Measurements from ENCODE around the gene TMED7. TPM values are rescaled to one million over a fixed set of nuclear protein-coding genes. Genes with fewer than 3 reads are reported as not detected.

Gene TMED7
- total and polyA plus RNA-seq, 4 donors = 43.4 to 140 (median 65.8) TPM

DNA sequence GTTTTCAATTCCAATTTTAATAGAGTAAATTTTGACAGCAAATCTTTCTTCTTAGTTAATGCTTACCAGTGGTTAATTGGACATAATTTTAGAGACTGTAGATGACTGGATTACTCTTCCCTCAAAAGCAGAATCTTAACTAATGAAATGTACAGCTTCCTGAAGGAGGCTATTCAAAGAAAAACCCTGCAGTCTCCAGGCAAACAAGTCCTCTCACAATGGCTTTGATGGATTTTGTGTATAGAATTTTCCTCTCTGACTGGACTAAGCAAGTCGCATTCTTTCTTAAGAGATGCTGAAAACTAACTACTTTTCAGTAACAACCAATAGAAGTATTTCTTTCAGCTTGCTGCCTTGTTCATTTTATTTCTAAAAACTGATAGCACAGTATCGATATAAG, 35.7 kb upstream of the TMED7 start:
- H3K27me3 ChIP-seq (ENCODE audit: control insufficient read depth in 4 of 4, insufficient read depth in 4 of 4, low read length in 3 of 4) = no peaks in the 10 kb centered on the region
- WGBS = 91% methylated on average over 2 of the region's 2 CpGs
- no peaks in the 10 kb centered on the region for H3K4me1 ChIP-seq (ENCODE audit: control insufficient read depth in 4 of 4, insufficient read depth in 4 of 4, low read length in 3 of 4)
- no peaks in the 10 kb centered on the region for H3K9me3 ChIP-seq (ENCODE audit: control insufficient read depth in 4 of 4, low read length in 3 of 4)
- H3K27ac ChIP-seq (ENCODE audit: low read depth in 1 of 2, low read length in 2 of 2) = no peak overlapping the region
- DNase-seq (ENCODE audit: low spot score) = no peak
- H3K36me3 ChIP-seq (ENCODE audit: control insufficient read depth in 4 of 4, insufficient read depth in 3 of 4, low read depth in 1 of 4, low read length in 3 of 4) = no peaks in the 10 kb centered on the region
- TF ChIP-seq FOXA2 (IDR thresholded peaks at IDR 0.05) = no peak
- TF ChIP-seq TAF1 (conservative IDR thresholded peaks at IDR 0.05) = no peak
- TF ChIP-seq, protein P1, sequence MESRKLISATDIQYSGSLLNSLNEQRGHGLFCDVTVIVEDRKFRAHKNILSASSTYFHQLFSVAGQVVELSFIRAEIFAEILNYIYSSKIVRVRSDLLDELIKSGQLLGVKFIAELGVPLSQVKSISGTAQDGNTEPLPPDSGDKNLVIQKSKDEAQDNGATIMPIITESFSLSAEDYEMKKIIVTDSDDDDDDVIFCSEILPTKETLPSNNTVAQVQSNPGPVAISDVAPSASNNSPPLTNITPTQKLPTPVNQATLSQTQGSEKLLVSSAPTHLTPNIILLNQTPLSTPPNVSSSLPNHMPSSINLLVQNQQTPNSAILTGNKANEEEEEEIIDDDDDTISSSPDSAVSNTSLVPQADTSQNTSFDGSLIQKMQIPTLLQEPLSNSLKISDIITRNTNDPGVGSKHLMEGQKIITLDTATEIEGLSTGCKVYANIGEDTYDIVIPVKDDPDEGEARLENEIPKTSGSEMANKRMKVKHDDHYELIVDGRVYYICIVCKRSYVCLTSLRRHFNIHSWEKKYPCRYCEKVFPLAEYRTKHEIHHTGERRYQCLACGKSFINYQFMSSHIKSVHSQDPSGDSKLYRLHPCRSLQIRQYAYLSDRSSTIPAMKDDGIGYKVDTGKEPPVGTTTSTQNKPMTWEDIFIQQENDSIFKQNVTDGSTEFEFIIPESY (IDR thresholded peaks at IDR 0.05) = no peak
- TF ChIP-seq, protein P2, sequence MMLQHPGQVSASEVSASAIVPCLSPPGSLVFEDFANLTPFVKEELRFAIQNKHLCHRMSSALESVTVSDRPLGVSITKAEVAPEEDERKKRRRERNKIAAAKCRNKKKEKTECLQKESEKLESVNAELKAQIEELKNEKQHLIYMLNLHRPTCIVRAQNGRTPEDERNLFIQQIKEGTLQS (IDR thresholded peaks at IDR 0.05) = no peak
- TF ChIP-seq GABPA (IDR thresholded peaks at IDR 0.05 in 1 of 2, conservative IDR thresholded peaks at IDR 0.05 in 1 of 2) = no peak
- TF ChIP-seq, protein P3, sequence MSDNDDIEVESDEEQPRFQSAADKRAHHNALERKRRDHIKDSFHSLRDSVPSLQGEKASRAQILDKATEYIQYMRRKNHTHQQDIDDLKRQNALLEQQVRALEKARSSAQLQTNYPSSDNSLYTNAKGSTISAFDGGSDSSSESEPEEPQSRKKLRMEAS (IDR thresholded peaks at IDR 0.05) = no peak
- no peak for TF ChIP-seq HNF4A (conservative IDR thresholded peaks at IDR 0.05)
- TF ChIP-seq EGR1 (IDR thresholded peaks at IDR 0.05; ENCODE audit: low read depth in 2 of 2) = no peak
- no peak for TF ChIP-seq YY1 (IDR thresholded peaks at IDR 0.05)
- TF ChIP-seq NR2F2 (IDR thresholded peaks at IDR 0.05) = no peak
- TF ChIP-seq RAD21 (IDR thresholded peaks at IDR 0.05) = no peak
- TF ChIP-seq, protein P4, sequence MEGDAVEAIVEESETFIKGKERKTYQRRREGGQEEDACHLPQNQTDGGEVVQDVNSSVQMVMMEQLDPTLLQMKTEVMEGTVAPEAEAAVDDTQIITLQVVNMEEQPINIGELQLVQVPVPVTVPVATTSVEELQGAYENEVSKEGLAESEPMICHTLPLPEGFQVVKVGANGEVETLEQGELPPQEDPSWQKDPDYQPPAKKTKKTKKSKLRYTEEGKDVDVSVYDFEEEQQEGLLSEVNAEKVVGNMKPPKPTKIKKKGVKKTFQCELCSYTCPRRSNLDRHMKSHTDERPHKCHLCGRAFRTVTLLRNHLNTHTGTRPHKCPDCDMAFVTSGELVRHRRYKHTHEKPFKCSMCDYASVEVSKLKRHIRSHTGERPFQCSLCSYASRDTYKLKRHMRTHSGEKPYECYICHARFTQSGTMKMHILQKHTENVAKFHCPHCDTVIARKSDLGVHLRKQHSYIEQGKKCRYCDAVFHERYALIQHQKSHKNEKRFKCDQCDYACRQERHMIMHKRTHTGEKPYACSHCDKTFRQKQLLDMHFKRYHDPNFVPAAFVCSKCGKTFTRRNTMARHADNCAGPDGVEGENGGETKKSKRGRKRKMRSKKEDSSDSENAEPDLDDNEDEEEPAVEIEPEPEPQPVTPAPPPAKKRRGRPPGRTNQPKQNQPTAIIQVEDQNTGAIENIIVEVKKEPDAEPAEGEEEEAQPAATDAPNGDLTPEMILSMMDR (IDR thresholded peaks at IDR 0.05; ENCODE audit: low read depth, low read length, missing input control) = no peak
- TF ChIP-seq SP1 (IDR thresholded peaks at IDR 0.05) = no peak
- no peak for TF ChIP-seq FOXA1 (IDR thresholded peaks at IDR 0.05)
- H3K4me3 ChIP-seq (ENCODE audit: low read depth in 1 of 3, low read length in 3 of 3) = no peak overlapping the region
- no peak overlapping the region for H3K9ac ChIP-seq (ENCODE audit: low read depth in 1 of 2, low read length in 2 of 2)

DNA sequence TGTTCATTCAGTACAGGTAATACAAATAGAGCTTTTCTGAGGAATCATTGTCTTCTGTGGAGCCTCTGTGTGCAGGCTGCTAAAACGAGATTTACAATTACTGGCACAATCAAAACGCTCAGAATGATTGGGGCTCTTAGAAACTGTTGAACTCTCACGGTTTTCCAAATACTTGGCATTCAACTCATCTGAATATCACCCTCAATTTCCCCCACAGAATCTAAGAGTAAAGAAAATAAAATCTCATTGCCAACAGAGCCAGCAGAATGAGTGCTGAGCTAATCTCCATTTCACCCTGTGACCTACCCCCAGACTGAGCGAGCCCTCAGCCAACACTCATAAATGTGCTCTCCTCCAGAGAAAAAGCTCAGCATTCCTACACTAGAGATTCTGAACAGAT, 35.3 kb upstream of the TMED7 start:
- no peaks in the 10 kb centered on the region for H3K9me3 ChIP-seq (ENCODE audit: control insufficient read depth in 4 of 4, low read length in 3 of 4)
- 74% methylated on average over 4 of the region's 4 CpGs for WGBS
- TF ChIP-seq, protein P1 (IDR thresholded peaks at IDR 0.05) = no peak
- TF ChIP-seq, protein P2 (IDR thresholded peaks at IDR 0.05) = no peak
- TF ChIP-seq YY1 (IDR thresholded peaks at IDR 0.05) = no peak
- TF ChIP-seq SP1 (IDR thresholded peaks at IDR 0.05) = no peak
- TF ChIP-seq, protein P4 (IDR thresholded peaks at IDR 0.05; ENCODE audit: low read depth, low read length, missing input control) = no peak
- TF ChIP-seq EGR1 (IDR thresholded peaks at IDR 0.05; ENCODE audit: low read depth in 2 of 2) = no peak
- TF ChIP-seq FOXA1 (IDR thresholded peaks at IDR 0.05) = no peak
- TF ChIP-seq HNF4A (conservative IDR thresholded peaks at IDR 0.05) = no peak
- no peak for TF ChIP-seq JUND (IDR thresholded peaks at IDR 0.05)
- no peak for TF ChIP-seq HNF4G (IDR thresholded peaks at IDR 0.05)
- DNase-seq (ENCODE audit: low spot score) = no peak
- no peak overlapping the region for H3K9ac ChIP-seq (ENCODE audit: low read depth in 1 of 2, low read length in 2 of 2)
- no peak overlapping the region for H3K4me3 ChIP-seq (ENCODE audit: low read depth in 1 of 3, low read length in 3 of 3)
- H3K4me1 ChIP-seq (ENCODE audit: control insufficient read depth in 4 of 4, insufficient read depth in 4 of 4, low read length in 3 of 4) = no peaks in the 10 kb centered on the region
- no peaks in the 10 kb centered on the region for H3K27me3 ChIP-seq (ENCODE audit: control insufficient read depth in 4 of 4, insufficient read depth in 4 of 4, low read length in 3 of 4)
- H3K36me3 ChIP-seq (ENCODE audit: control insufficient read depth in 4 of 4, insufficient read depth in 3 of 4, low read depth in 1 of 4, low read length in 3 of 4) = no peaks in the 10 kb centered on the region
- H3K27ac ChIP-seq (ENCODE audit: low read depth in 1 of 2, low read length in 2 of 2) = no peak overlapping the region
